Glutamatergic neuron (in vitro differentiated cells): Measurements from ENCODE around the gene FLRT3. TPM values are rescaled to one million over a fixed set of nuclear protein-coding genes. Genes with fewer than 3 reads are reported as not detected.

Source experiments
- DNase-seq: peaks from one replicate; pipeline ENCODE4 v3.0.0; 2022
- H3K27ac Mint-ChIP-seq: one replicate; pipeline ENCODE4 v1.8.0; 2020; ENCODE audit warnings: mild to moderate bottlenecking, mixed read lengths, inconsistent platforms; ENCODE audit not compliant: unreplicated experiment
- H3K27me3 Mint-ChIP-seq: one replicate; pipeline ENCODE4 v1.8.0; 2020; ENCODE audit warnings: mild to moderate bottlenecking, moderate library complexity, mixed read lengths, inconsistent platforms; ENCODE audit not compliant: unreplicated experiment
- H3K36me3 Mint-ChIP-seq: one replicate; pipeline ENCODE4 v1.8.0; 2020; ENCODE audit warnings: mild to moderate bottlenecking, mixed read lengths, inconsistent platforms; ENCODE audit not compliant: unreplicated experiment
- H3K4me1 Mint-ChIP-seq: one replicate; pipeline ENCODE4 v1.8.0; 2020; ENCODE audit warnings: mild to moderate bottlenecking, low read depth, mixed read lengths, inconsistent platforms; ENCODE audit not compliant: unreplicated experiment
- H3K4me3 Mint-ChIP-seq: one replicate; pipeline ENCODE4 v1.8.0; 2020; ENCODE audit warnings: mild to moderate bottlenecking, mixed read lengths, inconsistent platforms; ENCODE audit not compliant: unreplicated experiment
- H3K9me3 Mint-ChIP-seq: one replicate; pipeline ENCODE4 v1.8.0; 2020; ENCODE audit warnings: mild to moderate bottlenecking, moderate library complexity, mixed read lengths, inconsistent platforms; ENCODE audit not compliant: unreplicated experiment
- long read RNA-seq: library from polyadenylated mRNA; unstranded; transcript quantifications from one replicate; pipeline ENCODE4 v2.0.0, GENCODE V29; 2020; ENCODE audit not compliant: unreplicated experiment
- total RNA-seq: library from RNA; stranded (reverse); fragmentation: NEBNext Ultra II Directional; extraction: Animal tissue kit (Norgen Biotek cat#: 25700); gene quantifications from one replicate; pipeline ENCODE4 v1.2.1, GENCODE V29; 2021; ENCODE audit not compliant: unreplicated experiment
- TF ChIP-seq, protein P1 (sequence below): fragments of 200-600 bp; sonication (generic); IDR thresholded peaks from one replicate; pipeline ENCODE4 v1.5.0; 2021; ENCODE audit not compliant: partially characterized antibody, unreplicated experiment

FLRT3 gene
- 5.7 TPM for total RNA-seq
- long read RNA-seq, full-length matches to known transcripts, result 2 of 3 reads
- long read RNA-seq, partial matches to known transcripts, result 0 of 3 reads
- long read RNA-seq, other reads (novel, unspliced or antisense), result 1 of 3 reads

DNA sequence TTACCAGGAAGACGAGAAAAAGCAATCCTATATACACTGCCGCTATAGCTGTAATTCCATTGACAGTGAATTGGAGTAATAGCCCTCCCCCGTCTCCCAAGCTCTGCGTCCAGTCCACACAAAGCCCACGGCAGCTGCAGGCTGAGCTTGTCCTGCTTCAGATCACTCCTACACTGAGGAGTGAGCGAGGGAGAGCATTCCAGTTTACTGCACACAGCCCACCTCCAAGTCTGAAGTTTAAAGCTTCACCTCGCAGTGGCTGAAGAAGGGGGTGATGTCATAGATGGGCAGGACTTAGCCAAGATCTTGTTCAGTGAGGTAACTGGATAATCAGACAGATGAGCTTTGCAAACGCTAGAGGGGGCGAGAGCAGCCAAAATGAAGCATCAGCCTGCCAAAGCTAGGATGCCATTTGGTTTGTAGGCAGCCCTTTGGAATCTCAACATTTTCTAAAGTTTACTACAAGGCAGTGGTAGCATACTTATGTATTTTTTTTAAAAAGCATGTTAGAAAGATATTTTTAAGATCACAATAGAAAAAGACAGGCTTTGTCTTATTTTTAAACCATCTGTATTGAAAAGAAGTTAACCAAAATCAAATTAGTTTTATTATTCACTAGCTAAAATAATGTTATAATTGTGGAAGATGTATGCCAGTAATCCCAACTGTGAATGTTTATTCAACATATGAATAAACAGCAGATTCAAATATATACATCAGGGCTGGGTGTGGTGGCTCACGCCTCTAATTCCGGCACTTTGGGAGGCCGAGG is at the start of gene FLRT3:
TSS of gene FLRT3 (minus strand) at position 213 of the 772 bp plus-strand sequence. CDS start 10,106 bp downstream, outside the sequence.
- H3K4me3 Mint-ChIP-seq, result peak within 1 kb of the TSS; percentile 83
- H3K9me3 Mint-ChIP-seq, result peaks cover 2% of the 10 kb centered on the region
- TF ChIP-seq, protein P1, sequence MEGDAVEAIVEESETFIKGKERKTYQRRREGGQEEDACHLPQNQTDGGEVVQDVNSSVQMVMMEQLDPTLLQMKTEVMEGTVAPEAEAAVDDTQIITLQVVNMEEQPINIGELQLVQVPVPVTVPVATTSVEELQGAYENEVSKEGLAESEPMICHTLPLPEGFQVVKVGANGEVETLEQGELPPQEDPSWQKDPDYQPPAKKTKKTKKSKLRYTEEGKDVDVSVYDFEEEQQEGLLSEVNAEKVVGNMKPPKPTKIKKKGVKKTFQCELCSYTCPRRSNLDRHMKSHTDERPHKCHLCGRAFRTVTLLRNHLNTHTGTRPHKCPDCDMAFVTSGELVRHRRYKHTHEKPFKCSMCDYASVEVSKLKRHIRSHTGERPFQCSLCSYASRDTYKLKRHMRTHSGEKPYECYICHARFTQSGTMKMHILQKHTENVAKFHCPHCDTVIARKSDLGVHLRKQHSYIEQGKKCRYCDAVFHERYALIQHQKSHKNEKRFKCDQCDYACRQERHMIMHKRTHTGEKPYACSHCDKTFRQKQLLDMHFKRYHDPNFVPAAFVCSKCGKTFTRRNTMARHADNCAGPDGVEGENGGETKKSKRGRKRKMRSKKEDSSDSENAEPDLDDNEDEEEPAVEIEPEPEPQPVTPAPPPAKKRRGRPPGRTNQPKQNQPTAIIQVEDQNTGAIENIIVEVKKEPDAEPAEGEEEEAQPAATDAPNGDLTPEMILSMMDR, result peak; percentile 61
- peak within 1 kb of the TSS; percentile 1 for H3K27ac Mint-ChIP-seq
- no peaks in the 10 kb centered on the region for H3K36me3 Mint-ChIP-seq
- H3K27me3 Mint-ChIP-seq, result no peaks in the 10 kb centered on the region
- DNase-seq, result peak; percentile 70
- peaks cover 20% of the 10 kb centered on the region for H3K4me1 Mint-ChIP-seq

DNA sequence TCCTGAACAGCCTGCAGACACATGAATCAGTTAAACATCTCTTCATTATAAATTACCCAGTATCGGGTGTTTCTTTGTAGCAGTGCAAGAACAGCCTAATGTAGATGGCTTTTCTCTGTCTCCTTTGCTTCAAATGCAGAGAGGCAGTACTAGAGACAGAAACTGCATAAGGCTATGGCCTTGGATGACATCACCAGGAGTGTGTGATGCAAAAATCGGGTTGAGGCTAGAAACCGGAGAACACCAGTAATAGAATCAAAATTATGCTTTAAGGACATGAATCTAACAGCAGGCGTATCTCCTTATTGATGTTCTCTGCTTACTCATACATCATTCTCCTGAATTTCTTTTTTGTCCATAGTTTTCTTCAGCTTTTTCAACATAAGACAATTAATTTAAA is 49.3 kb upstream of the FLRT3 start:
- Mint-ChIP-seq H3K27ac (no peak overlapping the region), H3K27me3 (no peaks in the 10 kb centered on the region), H3K9me3 (peaks cover 5% of the 10 kb centered on the region), H3K4me3 (no peak overlapping the region), H3K4me1 (no peaks in the 10 kb centered on the region), H3K36me3 (peaks cover 4% of the 10 kb centered on the region)
- TF ChIP-seq, protein P1, result no peak
- DNase-seq, result no peak

DNA sequence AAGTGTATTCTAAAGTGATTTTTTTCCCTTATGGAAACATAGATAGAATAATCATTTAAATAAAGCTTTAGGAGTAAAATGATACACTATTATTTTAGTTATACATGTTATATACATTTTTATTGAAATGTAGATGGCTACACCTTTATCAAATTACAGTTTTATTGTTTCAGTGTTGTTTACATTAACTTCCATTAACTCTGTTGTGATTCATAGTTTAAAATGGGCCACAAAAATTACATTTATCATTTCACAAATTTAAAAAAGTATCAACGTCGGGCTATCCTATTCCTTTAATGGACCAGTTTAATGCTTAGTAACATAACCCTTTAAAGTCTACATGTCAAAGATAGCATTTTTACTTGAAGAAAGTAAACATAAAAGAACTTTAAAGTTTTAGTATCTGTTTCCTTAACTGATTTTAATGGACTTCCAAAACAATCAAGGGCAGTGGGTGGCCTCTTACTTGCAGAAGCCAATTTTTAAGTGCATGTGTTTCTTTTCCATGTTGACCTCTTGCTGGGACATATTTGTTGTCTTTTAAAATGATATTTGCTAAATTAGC is 47.8 kb upstream of the FLRT3 start:
- Mint-ChIP-seq H3K4me3 (no peak overlapping the region), H3K27me3 (no peaks in the 10 kb centered on the region), H3K4me1 (no peaks in the 10 kb centered on the region), H3K9me3 (peaks cover 5% of the 10 kb centered on the region), H3K36me3 (peaks cover 4% of the 10 kb centered on the region), H3K27ac (no peak overlapping the region)
- no peak for DNase-seq
- TF ChIP-seq, protein P1, result no peak

DNA sequence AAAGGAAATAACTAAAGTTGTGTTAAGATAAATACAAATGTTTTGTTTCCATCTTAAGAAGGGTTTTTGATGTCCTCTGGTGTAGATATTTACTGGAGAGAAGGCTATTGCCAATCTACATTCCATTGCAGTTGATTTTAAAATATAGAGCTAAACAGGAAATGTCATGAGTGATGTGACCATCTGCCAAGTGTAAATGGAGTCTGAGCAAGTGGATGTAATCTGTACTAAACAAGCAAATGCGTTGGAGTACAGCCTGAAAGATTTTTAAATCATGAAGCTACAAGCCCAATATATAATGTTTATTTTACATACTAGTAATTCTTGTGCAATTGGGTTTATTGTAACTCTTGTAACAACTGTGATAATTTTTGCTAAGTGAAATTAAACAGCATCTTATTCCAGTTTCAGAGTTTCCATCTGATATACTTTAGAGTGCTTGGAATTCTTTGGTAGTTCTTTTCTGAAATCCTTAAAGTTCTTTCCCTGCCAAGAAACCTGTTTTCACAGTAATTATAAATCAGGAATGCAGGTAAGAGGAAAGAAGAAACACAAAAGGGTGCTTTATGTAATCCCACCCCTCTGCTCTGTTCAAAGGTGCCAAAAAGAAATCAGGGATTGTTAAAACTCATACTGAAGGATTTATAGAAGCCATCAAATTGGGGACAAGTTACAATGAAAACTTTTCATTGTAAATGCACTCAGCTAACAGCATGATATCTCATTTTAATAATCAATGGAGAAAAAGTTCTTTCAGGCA is 47.2 kb upstream of the FLRT3 start:
- DNase-seq, result no peak
- Mint-ChIP-seq H3K4me3 (no peak overlapping the region), H3K36me3 (peaks cover 4% of the 10 kb centered on the region), H3K27me3 (no peaks in the 10 kb centered on the region), H3K9me3 (peaks cover 5% of the 10 kb centered on the region), H3K4me1 (no peaks in the 10 kb centered on the region), H3K27ac (no peak overlapping the region)
- TF ChIP-seq, protein P1, result no peak
